ENCODE results near the gene COX6B1.

The COX6B1 gene

GRCh38 chr19:35648017-35648961 lies at the start of gene COX6B1:
COX6B1 (plus strand) TSS chr19:35648323; CDS start chr19:35651244, 2,921 bp downstream.
- TF ChIP-seq NFIC (IDR thresholded peaks at IDR 0.05) (no peak), YY1 (IDR thresholded peaks at IDR 0.05; ENCODE audit: low read depth) (no peak), REST (IDR thresholded peaks at IDR 0.05; ENCODE audit: low read depth) (no peak), MAX (IDR thresholded peaks at IDR 0.05) (peak; percentile 41; the same call in 1 of the 2 replicates), TEAD4 (IDR thresholded peaks at IDR 0.05) (no peak), RAD21 (IDR thresholded peaks at IDR 0.05; ENCODE audit: low read depth) (no peak), CREB1 (IDR thresholded peaks at IDR 0.05; ENCODE audit: low read depth) (peak; percentile 38; the same call in 1 of the 2 replicates), TAF1 (IDR thresholded peaks at IDR 0.05; ENCODE audit: low read depth) (peak; percentile 71), EGR1 (IDR thresholded peaks at IDR 0.05) (no peak), EP300 (IDR thresholded peaks at IDR 0.05; ENCODE audit: borderline replicate concordance) (no peak), FOXM1 (IDR thresholded peaks at IDR 0.05; ENCODE audit: borderline replicate concordance, low read depth) (no peak), ZBTB7A (IDR thresholded peaks at IDR 0.05; ENCODE audit: low read depth) (no peak), TCF12 (IDR thresholded peaks at IDR 0.05; ENCODE audit: low read depth) (no peak), CEBPB (IDR thresholded peaks at IDR 0.05) (no peak)
- TF ChIP-seq, protein P1, sequence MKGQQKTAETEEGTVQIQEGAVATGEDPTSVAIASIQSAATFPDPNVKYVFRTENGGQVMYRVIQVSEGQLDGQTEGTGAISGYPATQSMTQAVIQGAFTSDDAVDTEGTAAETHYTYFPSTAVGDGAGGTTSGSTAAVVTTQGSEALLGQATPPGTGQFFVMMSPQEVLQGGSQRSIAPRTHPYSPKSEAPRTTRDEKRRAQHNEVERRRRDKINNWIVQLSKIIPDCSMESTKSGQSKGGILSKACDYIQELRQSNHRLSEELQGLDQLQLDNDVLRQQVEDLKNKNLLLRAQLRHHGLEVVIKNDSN (IDR thresholded peaks at IDR 0.05), result no peak

GRCh38 chr19:35601971-35602370 lies 46.2 kb upstream of the COX6B1 start:
- TF ChIP-seq REST (IDR thresholded peaks at IDR 0.05; ENCODE audit: low read depth), result no peak
- TF ChIP-seq TEAD4 (IDR thresholded peaks at IDR 0.05), result peak; percentile 53
- TF ChIP-seq, protein P1 (IDR thresholded peaks at IDR 0.05), result no peak
- TF ChIP-seq ZBTB7A (IDR thresholded peaks at IDR 0.05; ENCODE audit: low read depth), result no peak
- TF ChIP-seq NFIC (IDR thresholded peaks at IDR 0.05), result peak; percentile 83
- peak; percentile 70; the same call in 1 of the 2 replicates for TF ChIP-seq EP300 (IDR thresholded peaks at IDR 0.05; ENCODE audit: borderline replicate concordance)
- peak; percentile 82 for TF ChIP-seq TCF12 (IDR thresholded peaks at IDR 0.05; ENCODE audit: low read depth)
- peak; percentile 40; the same call in 1 of the 2 replicates for TF ChIP-seq RAD21 (IDR thresholded peaks at IDR 0.05; ENCODE audit: low read depth)
- TF ChIP-seq CREB1 (IDR thresholded peaks at IDR 0.05; ENCODE audit: low read depth), result no peak

DNA sequence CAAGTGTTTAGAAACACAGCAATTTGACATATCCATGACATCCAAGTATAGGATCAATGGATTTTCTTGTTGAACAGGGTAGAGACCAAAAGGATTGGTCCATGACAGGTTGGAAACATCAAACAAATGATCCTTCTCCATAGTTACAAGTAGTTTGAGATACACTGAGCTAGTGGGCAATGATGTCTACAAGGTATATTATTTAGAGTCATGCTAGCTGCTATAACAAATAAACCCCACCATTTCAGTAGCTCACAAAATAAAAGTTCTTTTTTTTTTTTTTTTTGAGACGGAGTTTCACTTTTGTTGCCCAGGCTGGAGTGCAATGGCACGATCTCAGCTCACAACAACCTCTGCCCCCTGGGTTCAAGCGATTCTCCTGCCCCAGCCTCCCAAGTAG lies 40.5 kb upstream of the COX6B1 start:
- TF ChIP-seq MAX (IDR thresholded peaks at IDR 0.05), result no peak
- no peak for TF ChIP-seq FOXM1 (IDR thresholded peaks at IDR 0.05; ENCODE audit: borderline replicate concordance, low read depth)
- TF ChIP-seq EGR1 (IDR thresholded peaks at IDR 0.05), result no peak
- no peak for TF ChIP-seq RAD21 (IDR thresholded peaks at IDR 0.05; ENCODE audit: low read depth)

DNA sequence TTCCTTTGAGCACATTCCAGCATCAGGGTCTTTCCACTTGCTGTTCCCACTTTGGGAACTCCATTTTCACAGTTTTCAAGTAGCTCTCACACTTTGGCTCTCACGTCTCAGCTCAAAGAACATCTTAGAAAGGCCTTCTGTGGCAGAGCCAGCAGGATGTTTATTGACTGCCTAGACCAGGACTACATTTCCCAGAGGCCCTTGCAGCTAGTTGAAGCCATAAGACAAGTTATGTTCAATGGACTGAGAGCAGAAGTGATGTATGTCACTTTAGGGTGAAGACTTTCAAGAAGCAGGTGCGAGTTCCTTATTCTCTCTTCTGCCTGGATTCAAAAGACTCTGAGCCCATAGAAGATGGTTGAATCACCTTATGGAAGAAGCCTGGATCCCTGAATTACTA lies 39.9 kb upstream of the COX6B1 start:
- TF ChIP-seq YY1 (IDR thresholded peaks at IDR 0.05; ENCODE audit: low read depth), result 0 out of 2 replicates have a peak, but pooled peaks have one; percentile 36
- TF ChIP-seq TCF12 (IDR thresholded peaks at IDR 0.05; ENCODE audit: low read depth), result no peak

GRCh38 chr19:35609851-35610353 lies 38.2 kb upstream of the COX6B1 start:
- TF ChIP-seq TEAD4 (IDR thresholded peaks at IDR 0.05) (no peak), EP300 (IDR thresholded peaks at IDR 0.05; ENCODE audit: borderline replicate concordance) (no peak), CEBPB (IDR thresholded peaks at IDR 0.05) (no peak), FOXM1 (IDR thresholded peaks at IDR 0.05; ENCODE audit: borderline replicate concordance, low read depth) (no peak), REST (IDR thresholded peaks at IDR 0.05; ENCODE audit: low read depth) (no peak), RAD21 (IDR thresholded peaks at IDR 0.05; ENCODE audit: low read depth) (no peak), YY1 (IDR thresholded peaks at IDR 0.05; ENCODE audit: low read depth) (no peak), CREB1 (IDR thresholded peaks at IDR 0.05; ENCODE audit: low read depth) (no peak), NFIC (IDR thresholded peaks at IDR 0.05) (no peak), TCF12 (IDR thresholded peaks at IDR 0.05; ENCODE audit: low read depth) (no peak), EGR1 (IDR thresholded peaks at IDR 0.05) (no peak), ZBTB7A (IDR thresholded peaks at IDR 0.05; ENCODE audit: low read depth) (no peak), MAX (IDR thresholded peaks at IDR 0.05) (no peak), TAF1 (IDR thresholded peaks at IDR 0.05; ENCODE audit: low read depth) (no peak)
- TF ChIP-seq, protein P1 (IDR thresholded peaks at IDR 0.05), result no peak

All from Ishikawa (cell line).